LNCAP (cell line): ENCODE data around the gene RMC1.

ENCODE experiments used
- TF ChIP-seq, protein P1 (sequence below): fragments of 450-650 bp; IDR thresholded peaks from 2 replicates; pipeline ENCODE4 v1.5.1; 2017; ENCODE audit warnings: mild to moderate bottlenecking

RMC1 gene

DNA sequence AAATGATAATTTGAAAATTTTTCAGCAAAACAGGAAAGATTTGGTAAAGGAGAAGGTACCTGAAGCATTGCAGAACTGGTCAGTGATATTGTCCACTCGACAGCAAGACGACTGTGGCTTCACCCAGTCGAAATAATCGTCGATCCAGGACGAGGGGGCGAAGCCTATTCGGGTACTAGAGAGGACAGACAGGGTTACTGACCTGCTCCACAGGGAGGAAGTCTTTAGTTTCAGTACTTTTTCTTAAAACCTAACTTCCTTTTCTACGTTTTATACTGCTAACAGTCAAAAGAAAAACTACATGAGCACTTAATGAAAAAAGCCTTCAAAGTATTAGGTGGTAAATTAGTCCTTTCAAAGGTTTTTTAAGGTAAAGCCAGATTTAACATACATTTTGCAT is 36.0 kb downstream of the RMC1 start:
- TF ChIP-seq, protein P1, sequence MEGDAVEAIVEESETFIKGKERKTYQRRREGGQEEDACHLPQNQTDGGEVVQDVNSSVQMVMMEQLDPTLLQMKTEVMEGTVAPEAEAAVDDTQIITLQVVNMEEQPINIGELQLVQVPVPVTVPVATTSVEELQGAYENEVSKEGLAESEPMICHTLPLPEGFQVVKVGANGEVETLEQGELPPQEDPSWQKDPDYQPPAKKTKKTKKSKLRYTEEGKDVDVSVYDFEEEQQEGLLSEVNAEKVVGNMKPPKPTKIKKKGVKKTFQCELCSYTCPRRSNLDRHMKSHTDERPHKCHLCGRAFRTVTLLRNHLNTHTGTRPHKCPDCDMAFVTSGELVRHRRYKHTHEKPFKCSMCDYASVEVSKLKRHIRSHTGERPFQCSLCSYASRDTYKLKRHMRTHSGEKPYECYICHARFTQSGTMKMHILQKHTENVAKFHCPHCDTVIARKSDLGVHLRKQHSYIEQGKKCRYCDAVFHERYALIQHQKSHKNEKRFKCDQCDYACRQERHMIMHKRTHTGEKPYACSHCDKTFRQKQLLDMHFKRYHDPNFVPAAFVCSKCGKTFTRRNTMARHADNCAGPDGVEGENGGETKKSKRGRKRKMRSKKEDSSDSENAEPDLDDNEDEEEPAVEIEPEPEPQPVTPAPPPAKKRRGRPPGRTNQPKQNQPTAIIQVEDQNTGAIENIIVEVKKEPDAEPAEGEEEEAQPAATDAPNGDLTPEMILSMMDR = no peak

DNA sequence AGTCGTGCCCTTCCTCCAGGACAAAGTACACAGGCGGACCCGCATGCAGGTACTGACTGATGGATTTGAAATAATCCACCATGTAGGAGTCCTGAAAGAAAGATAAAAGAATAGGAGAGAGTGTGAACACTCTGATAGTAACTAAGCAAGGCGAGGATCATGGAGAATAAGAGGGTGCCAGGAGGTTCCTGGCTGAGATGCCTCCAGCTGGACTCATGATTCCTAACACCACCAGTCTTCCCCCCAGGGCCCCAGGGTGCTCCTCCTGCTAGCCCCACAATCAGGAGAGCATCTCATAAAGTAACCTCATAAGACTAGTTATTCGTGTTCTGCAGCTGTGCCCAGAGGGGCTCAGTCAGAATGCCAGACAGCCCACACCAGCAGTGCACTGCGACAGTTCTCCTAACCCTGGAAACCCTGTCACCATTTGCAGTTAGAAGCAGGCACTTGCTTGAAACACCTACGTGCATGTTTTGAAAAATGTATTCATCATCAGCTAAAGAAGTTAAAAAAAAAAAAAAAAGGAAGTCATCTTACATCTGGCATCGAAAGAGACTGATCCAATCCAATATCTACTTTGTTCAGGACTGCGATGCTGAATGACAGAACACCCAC is 36.7 kb downstream of the RMC1 start:
- TF ChIP-seq, protein P1 = no peak

DNA sequence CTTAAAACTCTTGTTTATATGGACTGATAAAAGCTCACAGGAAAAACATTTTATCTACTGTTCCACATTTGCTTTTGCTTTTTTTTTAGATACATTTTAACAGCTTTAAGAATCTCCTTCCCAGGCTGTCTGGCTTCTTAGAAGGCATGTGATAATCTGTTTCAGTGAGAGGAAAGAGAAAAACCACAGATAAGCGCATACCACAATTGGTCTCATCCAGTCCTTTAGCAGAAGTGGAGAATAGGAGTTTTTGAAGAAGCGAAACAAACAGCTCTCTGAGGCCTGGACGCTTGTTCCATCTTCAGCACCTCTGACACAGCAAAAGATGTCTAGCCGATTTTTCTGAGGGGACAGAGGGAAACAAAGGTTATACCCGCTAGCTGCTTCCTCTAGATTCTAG is 37.6 kb downstream of the RMC1 start:
- TF ChIP-seq, protein P1 = no peak

DNA sequence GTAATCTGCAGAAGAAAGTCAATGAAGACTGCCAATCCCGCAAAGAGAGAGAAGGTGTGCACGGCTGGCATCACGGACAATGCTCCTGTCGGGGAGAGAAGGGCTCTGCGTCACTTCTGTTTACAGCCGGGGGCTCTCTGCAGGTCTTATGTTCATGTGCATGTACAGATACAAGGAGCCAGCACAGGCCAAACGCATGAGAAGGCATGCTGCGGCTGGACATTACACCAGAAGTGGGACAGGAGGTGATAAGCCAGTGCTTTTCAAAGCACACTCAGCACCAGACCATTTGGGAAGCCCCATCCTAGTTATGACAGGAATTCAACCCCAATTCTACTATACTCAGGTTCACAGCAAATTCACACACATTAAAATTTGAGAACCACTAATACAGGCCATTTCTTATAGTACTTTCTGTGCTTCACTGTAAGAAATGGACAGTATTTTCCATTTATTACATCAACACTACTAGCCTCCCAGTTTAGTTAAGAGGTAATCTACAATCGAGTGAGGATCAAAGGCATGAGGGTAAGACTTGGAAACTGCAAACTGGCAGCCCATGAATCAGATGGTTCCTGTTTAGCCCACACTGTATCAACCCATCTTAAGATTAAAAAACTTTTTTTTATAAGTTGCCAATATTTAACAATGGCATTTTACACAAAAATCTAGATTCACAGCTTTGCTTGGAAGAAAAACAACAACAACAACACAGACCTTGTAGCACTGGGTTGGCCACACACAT is 38.2 kb downstream of the RMC1 start:
- TF ChIP-seq, protein P1 = no peak

DNA sequence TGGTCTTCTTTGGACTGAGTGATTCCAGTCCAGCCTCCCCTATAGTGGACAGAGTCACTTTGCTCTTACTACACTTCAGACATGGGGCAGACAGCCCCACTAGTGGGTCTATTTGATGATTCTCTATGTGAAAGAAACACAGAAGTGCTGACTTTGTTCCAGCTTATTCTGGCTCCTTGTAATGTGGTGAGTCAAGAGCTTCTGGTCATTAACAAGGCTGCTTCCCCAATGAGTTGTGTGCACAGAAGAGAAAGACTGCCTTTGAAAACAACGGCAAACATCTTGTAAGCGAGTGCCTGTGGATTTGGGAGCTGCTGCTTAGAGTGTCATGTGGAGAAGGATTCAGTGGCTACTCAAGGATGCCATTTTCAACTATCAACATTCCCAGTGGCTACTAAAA is 39.1 kb downstream of the RMC1 start:
- TF ChIP-seq, protein P1 = no peak

DNA sequence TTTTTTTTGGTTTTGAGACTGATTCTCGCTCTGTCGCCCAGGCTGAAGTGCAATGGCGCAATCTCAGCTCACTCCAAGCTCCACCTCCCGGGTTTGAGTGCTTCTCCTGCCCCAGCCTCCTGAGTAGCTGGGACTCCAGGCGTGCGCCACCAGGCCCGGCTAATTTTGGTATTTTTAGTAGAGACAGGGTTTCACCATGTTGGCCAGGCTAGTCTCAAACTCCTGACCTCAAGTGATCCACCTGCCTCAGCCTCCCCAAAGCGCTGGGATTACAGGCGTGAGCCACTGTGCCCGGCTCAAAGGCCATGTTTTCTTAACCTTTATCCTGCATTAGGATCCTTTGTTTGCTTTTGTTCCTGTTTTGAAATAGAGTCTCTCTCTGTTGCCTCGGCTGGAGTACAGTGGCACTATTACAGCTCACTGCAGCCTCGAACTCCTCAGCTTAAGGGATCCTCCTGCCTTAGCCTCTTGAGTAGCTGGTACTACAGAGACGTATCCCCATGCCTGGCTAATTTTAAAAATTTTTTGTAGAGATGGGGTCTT is 42.0 kb downstream of the RMC1 start:
- TF ChIP-seq, protein P1 = no peak

DNA sequence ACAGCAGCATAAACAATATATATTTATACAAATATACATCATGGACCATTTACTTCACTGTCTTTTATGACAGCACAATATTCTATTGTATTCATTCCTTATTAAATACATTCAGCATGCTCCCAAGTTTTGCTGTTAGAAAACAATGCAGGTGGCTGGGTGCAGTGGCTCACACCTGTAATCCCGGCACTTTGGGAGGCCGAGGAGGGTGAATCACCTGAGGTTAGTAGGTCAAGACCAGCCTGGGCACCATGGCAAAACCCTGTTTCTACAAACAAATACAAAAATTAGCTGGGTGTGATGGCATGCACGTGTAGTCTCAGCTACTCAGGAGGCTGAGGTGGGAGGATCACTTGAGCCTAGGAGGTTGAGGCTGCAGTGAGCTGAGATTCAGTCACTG is 44.0 kb downstream of the RMC1 start:
- TF ChIP-seq, protein P1 = no peak
